Stimulated activated CD8-positive, alpha-beta memory T cell treated with anti-CD3 and anti-CD28 coated beads, Interleukin-7, amount 100 ng/mL, for 48 hours (primary cell): ENCODE data around the gene REX1BD.

Experiments used
- DNase-seq, 2 donors: peaks; one replicate each; pipeline ENCODE4 v3.0.0-alpha.2; 2020; ENCODE audit warnings: low read depth in 1 of 2; ENCODE audit errors: extremely low read depth in 1 of 2

Gene REX1BD

DNA sequence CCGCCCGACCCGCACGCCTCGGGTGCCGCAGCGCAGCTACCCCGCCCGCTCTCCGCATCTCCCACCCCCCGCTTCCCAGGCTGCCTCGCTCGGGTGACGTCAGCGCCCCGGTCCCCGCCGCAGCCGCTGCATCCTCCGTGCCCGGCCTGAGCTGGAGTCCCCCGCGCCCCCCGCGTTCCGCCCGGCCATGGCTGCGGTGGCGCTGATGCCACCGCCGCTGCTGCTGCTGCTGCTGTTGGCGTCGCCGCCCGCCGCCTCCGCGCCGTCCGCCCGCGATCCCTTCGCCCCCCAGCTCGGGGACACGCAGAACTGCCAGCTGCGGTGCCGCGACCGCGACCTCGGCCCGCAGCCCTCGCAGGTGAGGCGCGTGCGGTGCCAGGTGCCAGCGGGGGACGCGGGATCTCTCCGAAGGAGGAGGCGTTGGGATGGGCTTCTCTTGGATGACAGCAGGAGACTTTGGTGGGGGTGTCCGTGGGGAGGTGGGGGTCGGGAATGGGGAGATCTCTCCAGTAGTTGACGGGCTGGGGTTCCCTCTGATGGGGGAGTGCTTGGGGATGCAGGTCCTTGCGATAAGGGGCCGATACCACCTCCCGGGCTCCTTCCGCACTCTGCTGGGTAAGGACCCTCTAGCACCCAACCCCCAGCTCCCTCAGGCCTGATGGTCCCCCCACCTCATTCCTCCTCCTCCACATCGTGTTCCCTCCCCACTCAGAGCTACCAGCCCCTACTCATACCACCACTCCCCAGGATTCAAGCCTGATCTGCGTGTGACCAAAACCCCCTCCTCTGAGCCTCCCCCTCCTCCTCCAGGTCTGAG, 24.4 kb downstream of the REX1BD start, which contains the start of gene TMEM59L:
Gene TMEM59L (plus strand): TSS at position 99 of the 817 bp plus-strand sequence. CDS start 89 bp downstream, at position 188.
- no peak for DNase-seq

DNA sequence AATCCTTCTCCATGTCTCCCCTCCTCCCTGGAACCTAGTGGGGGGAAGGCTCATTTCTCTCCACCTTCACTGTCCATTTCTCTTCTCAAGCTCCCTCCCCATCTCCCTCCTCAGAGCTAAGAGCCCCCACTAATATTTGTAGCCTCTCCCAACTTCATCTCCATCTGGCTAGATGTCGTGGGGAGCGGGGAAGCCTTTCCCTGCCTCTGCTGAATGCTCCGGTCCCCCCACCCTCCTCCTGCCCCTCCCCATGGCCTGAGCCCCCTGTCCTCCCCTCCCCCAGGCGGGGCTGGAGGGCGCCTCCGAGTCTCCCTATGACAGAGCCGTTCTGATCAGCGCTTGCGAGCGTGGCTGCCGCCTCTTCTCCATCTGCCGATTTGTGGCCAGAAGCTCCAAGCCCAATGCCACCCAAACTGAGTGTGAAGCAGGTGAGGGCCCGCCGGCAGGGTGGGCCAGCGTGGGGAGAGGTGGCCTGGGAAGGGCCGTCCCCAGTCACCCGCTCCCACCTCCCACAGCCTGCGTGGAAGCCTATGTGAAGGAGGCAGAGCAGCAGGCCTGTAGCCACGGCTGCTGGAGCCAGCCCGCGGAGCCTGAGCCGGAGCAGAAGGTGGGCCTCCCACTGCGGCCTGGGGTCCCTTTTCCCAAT, 25.1 kb downstream of the REX1BD start:
- no peak for DNase-seq

DNA sequence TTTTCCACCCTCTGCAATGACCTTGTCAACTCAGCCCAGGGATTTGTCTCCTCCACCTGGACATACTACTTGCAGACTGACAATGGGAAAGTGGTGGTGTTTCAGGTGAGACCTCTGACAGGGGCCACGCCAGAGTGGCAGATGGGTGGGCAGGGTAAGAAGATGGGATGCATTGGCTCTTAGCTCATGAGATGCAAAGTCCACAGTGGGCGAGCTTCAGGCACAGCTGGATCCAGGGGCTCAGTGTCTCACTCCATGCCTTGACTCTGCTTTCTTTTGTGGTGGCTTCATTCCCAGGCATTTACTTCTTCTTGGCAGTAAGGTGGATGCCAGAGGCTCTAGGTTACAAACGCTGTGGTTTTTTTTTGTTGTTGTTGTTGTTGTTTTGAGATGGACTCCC, 27.4 kb downstream of the REX1BD start:
- no peak for DNase-seq

DNA sequence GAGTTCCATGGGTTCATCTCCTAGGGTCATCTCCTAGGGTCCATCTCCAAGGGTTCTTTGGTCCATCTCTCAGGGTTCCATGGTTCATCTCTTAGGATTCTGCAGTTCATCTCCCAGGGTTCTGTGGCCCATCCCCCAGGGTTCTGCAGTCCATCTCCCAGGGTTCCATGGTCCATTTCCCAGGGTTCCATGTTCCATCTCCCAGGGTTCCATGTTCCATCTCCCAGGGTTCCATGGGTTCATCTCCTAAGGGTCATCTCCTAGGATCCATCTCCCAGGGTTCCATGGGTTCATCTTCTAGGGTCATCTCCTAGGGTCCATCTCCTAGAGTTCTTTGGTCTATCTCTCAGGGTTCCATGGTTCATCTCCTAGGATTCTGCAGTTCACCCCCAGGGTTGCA, 29.0 kb downstream of the REX1BD start:
- no peak for DNase-seq

DNA sequence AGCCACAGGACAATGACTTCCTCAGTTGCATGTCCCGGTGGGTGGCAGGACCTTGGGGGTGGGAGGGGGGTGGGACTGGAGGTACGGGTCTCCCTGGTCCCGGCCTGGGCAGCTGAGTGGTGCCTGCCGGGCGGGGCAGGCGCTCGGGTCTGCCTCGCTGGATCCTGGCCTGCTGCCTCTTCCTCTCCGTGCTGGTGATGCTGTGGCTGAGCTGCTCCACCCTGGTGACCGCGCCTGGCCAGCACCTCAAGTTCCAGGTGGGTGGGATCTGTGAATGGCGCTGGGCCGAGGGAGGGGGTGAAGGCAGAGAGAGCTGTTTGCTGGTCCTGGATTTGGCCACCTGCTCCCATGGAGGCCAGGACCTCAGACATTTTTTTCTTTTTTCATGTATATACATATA, 29.6 kb downstream of the REX1BD start:
- no peak for DNase-seq

DNA sequence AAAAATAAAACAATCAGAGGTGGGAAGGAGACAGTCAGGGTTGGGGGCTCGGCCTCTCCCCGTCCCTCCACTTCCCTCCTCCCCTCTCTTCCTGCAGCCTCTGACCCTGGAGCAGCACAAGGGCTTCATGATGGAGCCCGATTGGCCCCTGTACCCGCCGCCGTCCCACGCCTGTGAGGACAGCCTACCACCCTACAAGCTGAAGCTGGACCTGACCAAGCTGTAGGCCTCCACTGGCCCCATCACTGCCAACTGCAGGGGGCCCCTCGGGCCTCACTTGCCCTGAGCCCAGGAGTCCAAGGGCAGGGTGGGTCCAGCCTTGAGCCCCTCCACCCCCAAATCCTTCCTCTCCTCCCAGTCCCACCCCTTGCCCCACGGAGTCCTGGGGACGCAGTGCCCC, 31.7 kb downstream of the REX1BD start:
- no peak for DNase-seq

DNA sequence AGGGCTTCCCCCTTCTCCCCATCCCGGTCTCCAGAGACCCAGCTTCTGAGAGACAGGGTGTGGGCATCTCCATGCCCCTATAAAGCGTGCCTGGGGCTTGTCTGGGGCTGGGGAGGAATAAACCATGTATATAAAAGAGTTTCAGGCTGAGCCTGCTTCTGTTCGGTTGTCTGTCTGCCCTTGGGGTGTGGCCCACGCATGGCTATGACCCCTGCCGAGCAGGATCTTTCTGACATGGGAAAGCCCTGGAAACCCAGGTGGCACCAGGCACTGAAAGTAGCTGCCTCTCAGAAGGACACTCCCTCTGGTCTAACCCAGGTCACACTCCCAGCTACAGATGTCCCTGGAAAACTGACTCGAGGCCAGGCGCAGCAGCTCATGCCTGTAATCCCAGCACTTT, 32.3 kb downstream of the REX1BD start:
- no peak for DNase-seq

DNA sequence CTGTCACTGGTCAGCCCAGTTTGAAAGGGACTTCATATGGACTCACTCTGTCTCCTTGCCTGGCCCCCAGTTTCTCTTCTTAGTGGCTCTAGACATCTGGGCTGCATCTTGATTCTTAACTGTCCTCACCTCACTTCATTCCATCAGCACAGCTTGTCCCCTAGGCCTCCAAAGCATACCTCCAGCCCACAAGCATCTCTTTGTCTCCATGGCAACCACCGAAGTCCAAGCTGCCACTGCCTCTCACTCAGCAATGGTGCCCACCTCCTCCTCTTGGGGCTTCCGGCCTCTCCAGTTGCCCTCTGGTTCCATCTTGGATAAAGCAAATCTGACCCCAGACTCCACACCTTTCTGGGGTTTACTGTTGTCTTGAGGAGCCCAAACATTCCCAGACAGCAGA, 38.3 kb downstream of the REX1BD start:
- no peak for DNase-seq

DNA sequence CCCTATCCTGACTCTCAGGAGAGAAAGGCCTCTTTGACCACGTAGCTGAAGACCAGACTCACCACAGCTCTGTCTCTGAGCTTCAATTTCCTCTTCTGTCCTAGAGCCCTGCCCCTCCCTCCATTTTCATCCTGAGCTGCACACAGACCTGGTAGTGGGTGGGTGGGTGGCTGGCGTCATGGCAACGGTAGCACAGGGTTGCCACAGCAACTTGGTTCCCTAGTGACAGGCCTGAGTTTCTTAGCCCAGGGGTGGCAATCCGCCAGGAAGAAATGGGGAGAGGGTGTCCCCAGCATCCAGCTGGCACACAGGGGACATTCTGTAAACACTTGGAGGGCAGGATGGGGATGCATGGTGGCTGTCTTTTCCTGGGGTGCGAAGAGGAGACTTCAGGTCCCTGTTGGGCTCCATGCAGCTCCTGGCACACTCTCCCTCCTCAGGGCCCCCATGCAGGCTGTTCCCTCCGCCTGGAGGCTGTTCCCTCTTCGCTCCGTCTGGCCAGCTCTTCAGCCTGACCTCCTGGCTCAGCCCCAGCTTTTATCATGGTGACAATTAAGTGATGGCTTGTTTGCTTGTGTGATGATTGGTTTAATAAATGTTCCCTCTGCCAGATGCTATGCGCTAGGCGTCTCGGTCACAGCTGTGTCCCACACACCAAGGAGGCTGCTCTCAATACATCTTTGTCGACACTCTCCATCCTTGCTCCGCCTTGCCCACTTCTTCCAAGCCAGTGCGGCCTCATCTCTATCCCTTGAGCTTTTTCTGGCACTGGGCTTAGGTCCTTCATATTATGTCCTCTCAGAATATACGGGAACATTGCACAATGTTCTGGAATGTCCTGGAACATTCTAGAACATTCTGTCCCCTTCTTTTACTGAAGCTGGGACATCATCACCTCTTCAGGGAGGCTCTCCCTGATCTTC, 40.8 kb downstream of the REX1BD start:
- DNase-seq = no peak

DNA sequence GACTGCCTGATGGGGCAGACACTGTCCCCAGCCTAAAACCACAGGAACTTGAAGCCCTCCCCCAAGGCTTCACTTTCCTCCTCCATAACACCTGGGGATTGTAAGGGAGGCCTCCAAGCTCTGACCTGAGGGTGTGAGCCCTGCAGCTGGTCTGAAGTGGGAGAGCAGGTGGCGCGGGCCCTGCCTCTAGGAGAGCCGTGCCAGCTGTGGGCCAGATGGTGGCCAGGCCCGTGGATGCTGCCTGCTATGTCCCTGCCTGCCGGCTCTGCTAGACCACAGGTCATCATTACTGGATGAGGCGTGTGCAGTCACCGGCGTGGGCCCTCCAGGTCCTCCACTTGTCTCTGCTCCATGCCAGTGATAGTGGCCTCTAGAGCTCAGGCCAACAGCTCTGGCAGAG, 44.7 kb downstream of the REX1BD start:
- DNase-seq = no peak

DNA sequence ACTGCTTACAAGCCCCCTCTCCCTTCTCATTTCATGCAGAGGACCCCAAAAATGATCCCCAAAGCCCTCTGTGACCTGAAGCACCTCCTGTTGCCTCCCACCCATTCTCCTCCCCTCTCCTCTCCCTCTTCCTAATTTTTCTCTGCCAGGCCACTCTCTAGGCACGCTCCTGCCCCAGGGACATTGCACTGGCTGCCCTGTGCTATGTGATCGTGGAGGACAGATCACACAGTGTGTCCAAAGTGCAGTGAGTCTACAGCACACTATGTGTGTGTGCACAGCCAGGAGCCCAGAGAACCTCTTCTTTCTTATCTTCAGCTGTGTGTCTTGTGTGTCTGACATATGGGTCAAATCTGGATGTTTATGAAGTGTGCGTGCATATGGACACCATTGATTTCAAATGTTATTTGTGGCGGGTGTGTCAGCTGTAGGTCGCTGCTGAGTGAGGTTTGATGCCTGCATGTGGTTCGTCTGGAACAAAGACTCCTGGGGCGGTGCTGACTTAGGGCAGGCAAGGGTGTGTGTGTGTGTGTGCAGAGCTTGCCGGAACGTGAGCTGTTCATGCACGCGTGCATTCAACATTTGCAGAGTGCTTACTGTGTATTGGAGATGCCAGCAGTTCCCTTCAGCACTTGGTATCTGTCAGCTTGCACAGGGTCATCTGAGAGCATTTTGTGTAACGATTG, 46.2 kb downstream of the REX1BD start:
- no peak for DNase-seq

DNA sequence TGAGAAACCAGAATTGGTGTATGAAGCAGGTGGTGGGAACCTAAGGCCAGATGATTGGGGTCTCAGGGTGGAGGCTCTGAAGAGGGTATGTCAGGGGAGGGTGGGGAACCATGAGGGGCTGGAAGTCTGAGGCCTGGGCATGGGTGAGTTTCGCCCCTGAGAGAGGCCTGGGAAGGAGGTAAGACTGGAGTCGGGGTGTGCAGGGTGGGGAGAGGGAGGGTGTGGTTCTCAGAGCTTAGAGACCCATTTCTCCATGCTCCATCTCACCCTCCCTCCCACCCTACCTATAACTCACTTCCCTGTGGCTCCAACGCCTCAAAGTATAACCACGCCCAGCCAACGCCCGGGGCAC, 47.2 kb downstream of the REX1BD start:
- DNase-seq = no peak

DNA sequence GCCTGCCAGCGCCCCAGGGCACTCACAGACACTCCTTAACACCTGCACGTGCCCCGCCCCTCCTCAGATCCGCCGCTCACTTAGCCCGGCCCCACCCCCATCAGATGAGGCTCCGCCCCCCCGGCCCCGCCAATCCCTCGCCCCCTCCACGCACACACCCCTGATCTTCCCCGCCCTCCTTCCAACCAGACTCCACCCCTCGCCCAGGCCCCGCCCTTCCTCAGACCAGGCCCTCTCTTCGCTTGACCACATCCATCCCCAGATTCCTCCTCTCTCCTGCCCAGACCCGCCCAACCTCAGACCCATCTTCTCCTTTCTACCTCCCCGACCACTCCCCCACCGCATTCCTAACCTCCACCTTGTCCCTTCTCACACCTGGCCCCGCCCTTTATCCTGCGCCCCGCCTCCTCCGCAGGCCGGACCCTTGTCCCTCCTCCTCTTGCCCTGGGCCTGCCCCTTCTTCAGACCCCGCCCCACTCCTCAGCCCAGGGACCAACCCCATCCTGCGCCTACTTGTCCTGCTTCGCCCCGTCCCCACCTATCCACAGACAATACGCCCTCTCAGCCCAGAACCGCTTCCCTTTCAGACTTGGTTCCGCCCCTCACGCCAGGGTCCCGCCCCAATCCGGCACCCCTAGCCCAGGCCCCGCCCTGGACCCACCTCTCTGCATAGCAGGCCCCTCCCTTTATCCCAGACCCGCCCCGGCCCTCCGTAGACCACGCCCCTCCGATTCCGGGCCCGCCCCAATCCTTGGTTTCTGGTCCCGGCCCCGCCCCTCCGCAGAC, 47.8 kb downstream of the REX1BD start:
- DNase-seq = peak; percentile 96 to 97

DNA sequence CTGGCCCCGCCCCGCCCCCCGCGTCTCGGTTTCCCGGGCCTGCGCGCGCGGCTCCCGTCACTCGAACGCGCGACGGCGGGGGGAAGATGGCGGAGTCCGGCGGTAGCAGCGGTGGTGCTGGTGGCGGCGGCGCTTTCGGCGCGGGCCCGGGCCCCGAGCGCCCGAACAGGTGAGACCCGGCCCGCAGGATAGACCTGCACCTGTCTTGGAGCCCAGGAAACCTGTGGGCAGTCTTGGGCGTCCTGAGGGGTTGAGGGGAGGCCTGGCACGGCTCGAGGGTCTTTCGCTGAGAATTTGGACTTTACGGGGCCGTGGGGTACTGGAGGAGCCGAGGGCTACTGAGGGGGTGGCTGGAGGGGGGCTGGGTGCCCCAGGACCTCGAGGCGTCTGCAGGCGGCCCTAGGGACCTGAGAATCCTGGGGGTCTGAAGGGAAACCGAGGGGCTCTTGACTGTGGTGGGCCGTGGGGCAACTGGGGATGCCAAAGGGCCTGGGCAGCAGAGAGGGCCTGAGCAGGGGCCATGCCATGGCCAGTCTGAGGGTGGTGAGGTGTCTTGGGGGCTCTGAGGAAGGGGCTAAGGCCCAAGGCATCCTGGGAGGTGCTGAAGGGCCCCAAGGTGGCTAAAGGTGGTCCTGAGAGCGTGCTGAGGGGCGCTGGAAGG, 48.5 kb downstream of the REX1BD start, which contains the start of gene KLHL26:
Gene KLHL26 (plus strand): TSS at position 60 of the 661 bp plus-strand sequence. CDS start 27 bp downstream, at position 87.
- no peak for DNase-seq

DNA sequence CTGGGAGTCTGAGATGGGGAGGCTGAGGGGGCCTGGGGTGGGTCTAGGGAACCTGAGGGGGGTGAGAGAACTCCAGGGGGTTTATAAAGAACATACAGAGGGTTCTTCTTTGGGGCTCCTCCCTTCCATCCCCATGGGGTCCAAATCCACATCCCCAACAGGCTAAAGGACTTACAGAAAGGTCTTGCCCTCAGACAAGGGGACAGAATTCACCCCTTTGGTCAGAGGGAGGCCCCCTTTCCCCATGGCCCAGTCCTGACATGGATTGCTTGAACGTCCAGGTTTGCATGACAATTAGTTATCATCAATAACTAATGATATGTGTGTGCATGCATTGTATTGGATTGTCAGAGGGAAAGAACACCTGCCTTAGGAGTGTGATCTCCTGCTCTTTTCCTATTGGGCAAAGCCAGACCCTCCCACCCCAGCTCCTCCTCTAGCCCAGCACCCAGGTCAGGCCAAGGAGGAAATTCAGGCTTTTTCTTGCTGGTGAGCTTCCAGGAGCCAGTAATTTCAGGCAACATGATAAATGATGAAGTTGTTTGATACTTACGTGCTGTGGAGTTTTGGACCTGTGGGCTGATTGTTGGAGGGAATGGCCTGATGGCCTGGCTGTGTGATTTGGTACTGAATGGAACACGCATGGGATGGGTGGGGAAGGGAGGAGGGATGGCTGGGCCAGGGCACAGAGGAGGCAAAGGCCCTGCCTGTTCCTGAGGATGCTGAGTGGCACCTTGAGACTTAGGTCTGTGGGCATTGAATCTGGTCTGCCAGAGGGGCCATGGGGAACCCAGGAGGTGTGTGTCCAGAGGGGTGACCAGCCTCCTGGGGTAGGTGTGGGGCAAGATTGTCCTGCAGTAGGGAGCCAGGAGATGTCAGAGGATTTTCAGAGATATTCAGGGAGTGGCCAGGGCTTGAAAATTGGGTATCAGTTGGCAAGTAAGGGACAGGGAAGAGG, 49.4 kb downstream of the REX1BD start:
- no peak for DNase-seq

DNA sequence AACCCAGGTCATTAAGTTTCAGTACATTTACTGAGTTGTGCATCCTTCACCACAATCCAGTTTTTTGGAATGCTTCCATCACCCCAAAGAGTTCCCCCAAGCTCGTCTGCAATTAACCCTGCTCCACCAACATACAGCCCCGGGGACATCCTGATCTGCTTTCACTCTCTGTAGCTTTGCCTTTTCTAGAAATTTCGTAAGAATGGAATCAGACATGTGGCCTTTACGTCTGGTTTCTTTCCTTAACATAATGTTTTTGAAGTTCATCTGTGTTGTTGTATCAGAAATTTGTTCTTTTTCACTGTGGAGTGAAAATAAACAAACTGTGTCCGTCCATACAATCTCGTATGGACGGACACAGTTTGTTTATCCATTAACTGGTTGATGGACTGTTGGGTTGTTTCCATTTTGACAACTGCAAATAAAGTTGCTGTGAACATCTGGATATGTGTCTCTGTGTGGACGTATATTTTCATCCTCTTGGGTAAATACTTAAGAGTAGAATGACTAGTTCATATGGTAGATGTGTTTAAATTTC, 51.2 kb downstream of the REX1BD start:
- no peak for DNase-seq
